HCT116 (cell line): ENCODE measurements around the gene BFAR. TPM values are rescaled to one million over a fixed set of nuclear protein-coding genes. Genes with fewer than 3 reads are reported as not detected.

Experiments
- ATAC-seq: fragments of 200-7000 bp; cut with Tn5 transposase; 2 replicates; pipeline ENCODE4 v1.9.1; 2020; ENCODE audit warnings: mild to moderate bottlenecking, moderate library complexity
- BruUV-seq: library from RNA; stranded (reverse); fragments of 400-500 nt; replicated peaks from 2 replicates; lab custom pipeline; 2021; lab: Mats Ljungman, UMichigan
- CTCF ChIA-PET: fragments of 300-600 bp; sonication (Branson Sonifier 250); formaldehyde crosslinking; loops from one replicate; lab custom pipeline; 2021; ENCODE audit warnings: antibody characterized with exemption; lab: Charles Lee
- POLR2A ChIA-PET: fragments of 300-600, 350-600 bp; sonication (Branson Sonifier 250); formaldehyde crosslinking; loops from one replicate; lab custom pipeline; 2021; ENCODE audit warnings: antibody characterized with exemption; lab: Charles Lee
- RAD21 ChIA-PET, 2 experiments: fragments of 300-600 bp; sonication (Branson Sonifier 250); formaldehyde crosslinking; loops; one replicate each; lab custom pipeline; 2023; ENCODE audit warnings: low total read pairs in 2 of 2; ENCODE audit not compliant: uncharacterized antibody in 2 of 2, unreplicated experiment in 2 of 2, low non-redundant PET in 1 of 2; lab: Charles Lee
- DNase-seq: peaks from one replicate; pipeline ENCODE4 v3.0.0-alpha.2; 2010; ENCODE audit warnings: low read depth, low spot score
- H2AFZ ChIP-seq: fragments of 200-600 bp; shearing (Covaris generic), sonication (generic); 2 replicates; pipeline ENCODE4 v1.6.1; 2017; ENCODE audit warnings: low read depth, mixed run types, mixed read lengths, antibody characterized with exemption, low read length; ENCODE audit not compliant: poor library complexity, severe bottlenecking
- H3K27ac ChIP-seq: 2 replicates; pipeline ENCODE4 v1.5.1; 2012; ENCODE audit warnings: low read depth, low read length
- H3K27me3 ChIP-seq: fragments of 200-600 bp; sonication (generic); 2 replicates; pipeline ENCODE4 v1.6.1; 2016; ENCODE audit warnings: mixed run types, low read length, mixed read lengths; ENCODE audit not compliant: insufficient read depth
- H3K36me3 ChIP-seq, 2 experiments: fragments of 200-500 bp in 1 of 2; fragments of 200-600 bp in 1 of 2; sonication (Bioruptor generic) in 1 of 2; sonication (generic) in 1 of 2; 2 replicates each; pipeline versions ENCODE4 v1.5.1 to v1.6.1; 2014 to 2016; ENCODE audit warnings: low read length in 2 of 2, inconsistent platforms in 1 of 2, mixed read lengths in 1 of 2, mixed run types in 1 of 2; ENCODE audit not compliant: insufficient read depth in 2 of 2, control insufficient read depth in 1 of 2
- H3K4me1 ChIP-seq, 2 experiments: fragments of 200-600 bp in 1 of 2; sonication (generic) in 1 of 2; 2 replicates each; pipeline versions ENCODE4 v1.5.1 to v1.6.1; 2012 to 2017; ENCODE audit warnings: low read length in 2 of 2, inconsistent platforms in 1 of 2, mild to moderate bottlenecking in 1 of 2, mixed read lengths in 1 of 2, mixed run types in 1 of 2, moderate library complexity in 1 of 2; ENCODE audit not compliant: insufficient read depth in 2 of 2, control insufficient read depth in 1 of 2
- H3K4me2 ChIP-seq: fragments of 200-600 bp; sonication (generic); 2 replicates; pipeline ENCODE4 v1.6.1; 2017; ENCODE audit warnings: mixed run types, low read length, mixed read lengths
- H3K4me3 ChIP-seq, 2 experiments: fragments of 200-600 bp in 1 of 2; sonication (generic) in 1 of 2; replicated peaks in 1 of 2; 2 replicates each; pipeline ENCODE4 v1.5.1; 2011 to 2016; ENCODE audit warnings: low read length in 2 of 2, control low read depth in 1 of 2, low read depth in 1 of 2, mild to moderate bottlenecking in 1 of 2, mixed read lengths in 1 of 2, mixed run types in 1 of 2
- H3K79me2 ChIP-seq: fragments of 200-600 bp; sonication (generic); 2 replicates; pipeline ENCODE4 v1.6.1; 2017; ENCODE audit warnings: mild to moderate bottlenecking, mixed run types, low read length, moderate library complexity, mixed read lengths; ENCODE audit not compliant: insufficient read depth
- H3K9ac ChIP-seq: fragments of 200-600 bp; sonication (generic); 2 replicates; pipeline ENCODE4 v1.6.1; 2016; ENCODE audit warnings: low read length, mixed read lengths
- H3K9me2 ChIP-seq: fragments of 200-600 bp; sonication (generic), shearing (Covaris generic); 2 replicates; pipeline ENCODE4 v1.6.1; 2017; ENCODE audit warnings: mixed run types, mild to moderate bottlenecking, moderate library complexity; ENCODE audit not compliant: insufficient read depth
- H3K9me3 ChIP-seq, 2 experiments: fragments of 200-500 bp in 1 of 2; fragments of 200-600 bp in 1 of 2; sonication (Bioruptor generic) in 1 of 2; sonication (generic) in 1 of 2; 2 replicates each; pipeline ENCODE4 v1.6.1; 2014 to 2017; ENCODE audit warnings: low read length in 2 of 2, mixed read lengths in 2 of 2, inconsistent platforms in 1 of 2, low read depth in 1 of 2, mild to moderate bottlenecking in 1 of 2, mixed run types in 1 of 2, moderate library complexity in 1 of 2; ENCODE audit not compliant: control insufficient read depth in 1 of 2, insufficient read depth in 1 of 2
- H4K20me1 ChIP-seq: fragments of 200-600 bp; sonication (generic), shearing (Covaris generic); 2 replicates; pipeline ENCODE4 v1.6.1; 2017; ENCODE audit warnings: mixed run types, mild to moderate bottlenecking, moderate library complexity; ENCODE audit not compliant: insufficient read depth
- ATF3 ChIP-seq: IDR thresholded peaks from 2 replicates; pipeline ENCODE4 v1.6.1; 2012
- CBX3 ChIP-seq: IDR thresholded peaks from 2 replicates; pipeline ENCODE4 v1.6.1; 2012; ENCODE audit warnings: low read depth
- CEBPB ChIP-seq: IDR thresholded peaks from 2 replicates; pipeline ENCODE4 v1.6.1; 2012; ENCODE audit warnings: low read depth
- EGR1 ChIP-seq: IDR thresholded peaks from 2 replicates; pipeline ENCODE4 v1.6.1; 2012; ENCODE audit warnings: low read depth
- ELF1 ChIP-seq: IDR thresholded peaks from 2 replicates; pipeline ENCODE4 v1.6.1; 2012; ENCODE audit warnings: low read depth, borderline replicate concordance
- EZH2 ChIP-seq: fragments of 200-600 bp; sonication (generic); IDR thresholded peaks from 2 replicates; pipeline ENCODE4 v1.6.1; 2017; ENCODE audit warnings: antibody characterized with exemption, mixed run types
- JUND ChIP-seq: IDR thresholded peaks from 2 replicates; pipeline ENCODE4 v1.6.1; 2012
- MAX ChIP-seq: IDR thresholded peaks from 2 replicates; pipeline ENCODE4 v1.6.1; 2012
- POLR2A ChIP-seq: IDR thresholded peaks from 2 replicates; pipeline ENCODE4 v1.7.0; 2011; ENCODE audit warnings: borderline replicate concordance; ENCODE audit not compliant: insufficient read depth, insufficient read length; ENCODE audit errors: extremely low read depth
- POLR2AphosphoS5 ChIP-seq: IDR thresholded peaks from 2 replicates; pipeline ENCODE4 v1.6.1; 2011; ENCODE audit warnings: mild to moderate bottlenecking, low read depth, low read length, moderate library complexity
- RAD21 ChIP-seq: IDR thresholded peaks from 2 replicates; pipeline ENCODE4 v1.6.1; 2012; ENCODE audit warnings: low read depth, mild to moderate bottlenecking
- REST ChIP-seq: IDR thresholded peaks from 2 replicates; pipeline ENCODE4 v1.6.1; 2012; ENCODE audit warnings: low read depth
- SIN3A ChIP-seq: IDR thresholded peaks from 2 replicates; pipeline ENCODE4 v1.6.1; 2012; ENCODE audit warnings: low read depth
- SP1 ChIP-seq: IDR thresholded peaks from 2 replicates; pipeline ENCODE4 v1.6.1; 2012; ENCODE audit warnings: low read depth
- SRF ChIP-seq: IDR thresholded peaks from 2 replicates; pipeline ENCODE4 v1.6.1; 2012; ENCODE audit warnings: low read depth
- YY1 ChIP-seq: IDR thresholded peaks from 2 replicates; pipeline ENCODE4 v1.6.1; 2011; ENCODE audit warnings: low read length, low read depth, moderate library complexity, mild to moderate bottlenecking; ENCODE audit not compliant: insufficient replicate concordance; ENCODE audit errors: extremely low read depth
- ZBTB33 ChIP-seq: IDR thresholded peaks from 2 replicates; pipeline ENCODE4 v1.6.1; 2011; ENCODE audit warnings: mild to moderate bottlenecking, low read length, moderate library complexity; ENCODE audit not compliant: insufficient replicate concordance; ENCODE audit errors: extremely low read depth
- ZFX ChIP-seq: fragments of 450-650 bp; IDR thresholded peaks from 2 replicates; pipeline ENCODE4 v1.6.1; 2017
- ZNF274 ChIP-seq: fragments of 200-500 bp; sonication (Bioruptor generic); IDR thresholded peaks from 2 replicates; pipeline ENCODE4 v1.6.1; 2014; ENCODE audit warnings: mild to moderate bottlenecking, low read depth, low read length, inconsistent platforms
- intact Hi-C: fragments of 100-400 bp; cut with micrococcal nuclease; formaldehyde crosslinking; loops from 2 replicates; pipeline ENCODE4 v1.10.0; 2022
- total RNA-seq: library from RNA; stranded (reverse); gene quantifications from one replicate; pipeline ENCODE4 v1.2.1, GENCODE V29; 2021; ENCODE audit not compliant: unreplicated experiment

BFAR gene
- total RNA-seq, 1 experiment from 2014 or later = 49.7 TPM

- intact Hi-C loops = no loop called here
- no peak for TF ChIP-seq CEBPB
- no peak for TF ChIP-seq ZFX
- no peak for TF ChIP-seq YY1
- TF ChIP-seq SRF = no peak
- TF ChIP-seq POLR2AphosphoS5 = no peak
- TF ChIP-seq POLR2A = no peak
- no peak for TF ChIP-seq SIN3A
- no peak for TF ChIP-seq JUND
- no peak for TF ChIP-seq SP1
- no peak for TF ChIP-seq REST
- TF ChIP-seq ZNF274 = no peak
- no peak for TF ChIP-seq CBX3
- no peak for TF ChIP-seq ZBTB33
- TF ChIP-seq ELF1 = no peak
- no peak for TF ChIP-seq MAX
- no peak for TF ChIP-seq EGR1
- TF ChIP-seq EZH2 = no peak
- no peak for TF ChIP-seq ATF3
- TF ChIP-seq RAD21 = no peak
- peaks cover 0 to 3% of the 10 kb centered on the region in 2 experiments; a peak in 2 of 4 replicates for H3K36me3 ChIP-seq
- no peak overlapping the region for H3K4me3 ChIP-seq
- H3K9me3 ChIP-seq = no peaks in the 10 kb centered on the region
- POLR2A ChIA-PET = no interaction called here
- no peaks in the 10 kb centered on the region for H3K27me3 ChIP-seq
- DNase-seq = no peak
- no peaks in the 10 kb centered on the region for H3K9me2 ChIP-seq
- H4K20me1 ChIP-seq = no peaks in the 10 kb centered on the region
- no peak overlapping the region for H3K9ac ChIP-seq
- H3K4me2 ChIP-seq = no peak overlapping the region
- CTCF ChIA-PET = no interaction called here
- RAD21 ChIA-PET = no interaction called here
- no peak overlapping the region for H3K27ac ChIP-seq
- no peaks in the 10 kb centered on the region for H3K79me2 ChIP-seq
- no peak overlapping the region for H2AFZ ChIP-seq
- no TSS peak for BruUV-seq
- no peaks in the 10 kb centered on the region for H3K4me1 ChIP-seq
- no peak for ATAC-seq
Measured at GRCh38 chr16:14672403-14672971, 39.7 kb downstream of the BFAR start.
